Measurements from ENCODE around the gene TBC1D17. TPM values are rescaled to one million over a fixed set of nuclear protein-coding genes. Genes with fewer than 3 reads are reported as not detected.

TBC1D17 gene
- total RNA-seq, 2 donors from 2014 or later: 20.4 to 27.5 TPM

GRCh38 chr19:49879243-49879963 lies 1.9 kb downstream of the TBC1D17 start:
- H3K4me3 ChIP-seq: no peak overlapping the region
- peaks cover 43% of the 10 kb centered on the region for H3K36me3 ChIP-seq
- H3K4me1 ChIP-seq: peaks cover 0 to 28% of the 10 kb centered on the region in 2 donors
- H3K27ac ChIP-seq: no peak overlapping the region
- no peak for DNase-seq (ENCODE audit: low spot score)
- H3K9me3 ChIP-seq: no peaks in the 10 kb centered on the region
- H3K27me3 ChIP-seq: no peaks in the 10 kb centered on the region
- no peak for TF ChIP-seq CTCF (IDR thresholded peaks at IDR 0.05)

DNA sequence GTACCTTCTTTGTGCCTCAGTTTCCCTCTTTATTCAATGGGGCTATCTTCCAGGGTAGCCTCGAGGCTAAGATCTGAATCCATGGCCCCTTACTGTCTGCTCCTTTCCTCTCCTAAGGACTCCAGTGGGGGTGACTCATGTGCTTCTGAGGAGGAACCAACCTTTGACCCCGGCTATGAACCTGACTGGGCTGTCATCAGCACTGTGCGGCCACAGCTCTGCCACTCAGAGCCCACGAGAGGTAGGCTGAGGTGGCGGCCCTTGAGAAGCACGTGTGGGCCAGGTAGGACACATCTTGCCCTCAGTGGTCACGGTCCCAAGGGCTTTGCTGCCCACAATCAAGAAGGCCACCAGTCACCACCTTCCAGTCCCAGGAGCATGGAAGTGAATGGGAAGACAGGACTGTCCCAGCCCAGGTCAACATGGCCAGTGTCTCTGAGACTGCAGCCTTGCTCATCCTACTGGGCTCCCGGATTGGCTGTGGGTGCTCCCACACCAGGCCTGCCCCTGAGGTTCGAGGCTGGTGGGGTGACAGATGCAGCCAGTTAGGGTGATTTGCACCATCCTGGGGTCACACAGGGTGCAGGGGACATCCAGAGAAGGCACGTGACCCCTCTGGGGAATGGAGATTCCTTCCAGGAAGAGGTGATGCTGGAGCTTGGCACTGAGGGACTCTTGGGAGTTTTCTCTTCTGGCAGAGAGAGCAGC lies 2.8 kb downstream of the TBC1D17 start:
- DNase-seq (ENCODE audit: low spot score): no peak
- Histone ChIP-seq H3K4me1 (peaks cover 0 to 19% of the 10 kb centered on the region in 2 donors), H3K4me3 (no peak overlapping the region), H3K27ac (no peak overlapping the region), H3K9me3 (no peaks in the 10 kb centered on the region), H3K36me3 (peaks cover 51% of the 10 kb centered on the region), H3K27me3 (no peaks in the 10 kb centered on the region)
- no peak for TF ChIP-seq CTCF (IDR thresholded peaks at IDR 0.05)

DNA sequence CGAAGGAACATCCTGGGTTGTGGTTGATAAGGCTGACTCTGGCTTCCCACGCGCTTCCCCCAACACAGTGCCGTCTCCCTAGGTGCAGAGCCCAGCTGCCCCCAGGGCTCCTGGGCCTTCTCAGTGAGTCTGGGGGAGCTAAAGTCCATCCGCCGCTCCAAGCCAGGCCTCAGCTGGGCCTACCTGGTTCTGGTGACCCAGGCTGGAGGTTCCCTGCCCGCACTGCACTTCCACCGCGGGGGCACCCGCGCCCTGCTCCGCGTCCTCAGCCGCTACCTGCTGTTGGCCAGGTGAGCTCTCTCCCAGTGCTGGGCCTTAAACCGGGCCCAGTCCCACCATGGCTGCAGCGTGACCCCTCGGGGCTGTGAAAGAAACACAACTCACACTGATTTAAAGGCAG lies 3.7 kb downstream of the TBC1D17 start:
- no peak for TF ChIP-seq CTCF (IDR thresholded peaks at IDR 0.05)
- H3K36me3 ChIP-seq: peaks cover 51% of the 10 kb centered on the region
- H3K4me1 ChIP-seq: peaks cover 0 to 14% of the 10 kb centered on the region in 2 donors
- H3K9me3 ChIP-seq: no peaks in the 10 kb centered on the region
- no peak overlapping the region for H3K27ac ChIP-seq
- DNase-seq (ENCODE audit: low spot score): no peak
- no peaks in the 10 kb centered on the region for H3K27me3 ChIP-seq
- H3K4me3 ChIP-seq: no peak overlapping the region

- Histone ChIP-seq H3K4me3 (no peak overlapping the region), H3K36me3 (peaks cover 51% of the 10 kb centered on the region), H3K4me1 (peaks cover 0 to 14% of the 10 kb centered on the region in 2 donors), H3K27ac (no peak overlapping the region), H3K27me3 (no peaks in the 10 kb centered on the region), H3K9me3 (no peaks in the 10 kb centered on the region)
- TF ChIP-seq CTCF (IDR thresholded peaks at IDR 0.05): no peak
- no peak for DNase-seq (ENCODE audit: low spot score)
Observed at GRCh38 chr19:49881672-49882394, 4.3 kb downstream of the TBC1D17 start.

DNA sequence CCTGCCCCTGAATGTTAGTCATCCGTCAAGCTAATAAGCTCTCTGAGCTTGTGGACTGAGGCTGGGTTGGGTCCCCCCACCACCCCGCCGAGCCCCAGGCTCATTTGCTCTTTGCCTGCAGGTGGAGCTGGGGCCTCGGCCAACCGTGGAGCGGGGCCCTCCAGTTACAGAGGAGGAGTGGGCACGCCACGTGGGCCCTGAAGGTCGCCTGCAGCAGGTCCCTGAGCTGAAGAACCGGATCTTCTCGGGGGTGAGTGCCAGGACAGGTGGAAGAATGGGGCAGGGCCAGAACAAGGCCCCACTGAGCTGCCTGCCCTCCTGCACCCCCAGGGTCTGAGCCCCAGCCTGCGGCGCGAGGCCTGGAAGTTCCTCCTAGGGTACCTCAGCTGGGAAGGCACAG lies 5.1 kb downstream of the TBC1D17 start:
- peaks cover 51% of the 10 kb centered on the region for H3K36me3 ChIP-seq
- TF ChIP-seq CTCF (IDR thresholded peaks at IDR 0.05): no peak

More for the DNA sequence above, 5.1 kb downstream of the TBC1D17 start:
- Histone ChIP-seq H3K27me3 (no peaks in the 10 kb centered on the region), H3K9me3 (no peaks in the 10 kb centered on the region), H3K4me3 (no peak overlapping the region), H3K4me1 (peaks cover 0 to 14% of the 10 kb centered on the region in 2 donors), H3K27ac (no peak overlapping the region)
- no peak for DNase-seq (ENCODE audit: low spot score)

All from right atrium auricular region (tissue), 2 donors.